GM19023 (cell line): ENCODE data around the gene SCN3A.
A peak's percentile ranks its signal among the peaks of the same experiment; 100 is the strongest.

Experiments used
- ATAC-seq: cut with Tn5 transposase; IDR thresholded peaks from one replicate; pipeline ENCODE4 v1.9.1; 2021; ENCODE audit warnings: mild to moderate bottlenecking, moderate library complexity; ENCODE audit not compliant: unreplicated experiment

Gene SCN3A

DNA sequence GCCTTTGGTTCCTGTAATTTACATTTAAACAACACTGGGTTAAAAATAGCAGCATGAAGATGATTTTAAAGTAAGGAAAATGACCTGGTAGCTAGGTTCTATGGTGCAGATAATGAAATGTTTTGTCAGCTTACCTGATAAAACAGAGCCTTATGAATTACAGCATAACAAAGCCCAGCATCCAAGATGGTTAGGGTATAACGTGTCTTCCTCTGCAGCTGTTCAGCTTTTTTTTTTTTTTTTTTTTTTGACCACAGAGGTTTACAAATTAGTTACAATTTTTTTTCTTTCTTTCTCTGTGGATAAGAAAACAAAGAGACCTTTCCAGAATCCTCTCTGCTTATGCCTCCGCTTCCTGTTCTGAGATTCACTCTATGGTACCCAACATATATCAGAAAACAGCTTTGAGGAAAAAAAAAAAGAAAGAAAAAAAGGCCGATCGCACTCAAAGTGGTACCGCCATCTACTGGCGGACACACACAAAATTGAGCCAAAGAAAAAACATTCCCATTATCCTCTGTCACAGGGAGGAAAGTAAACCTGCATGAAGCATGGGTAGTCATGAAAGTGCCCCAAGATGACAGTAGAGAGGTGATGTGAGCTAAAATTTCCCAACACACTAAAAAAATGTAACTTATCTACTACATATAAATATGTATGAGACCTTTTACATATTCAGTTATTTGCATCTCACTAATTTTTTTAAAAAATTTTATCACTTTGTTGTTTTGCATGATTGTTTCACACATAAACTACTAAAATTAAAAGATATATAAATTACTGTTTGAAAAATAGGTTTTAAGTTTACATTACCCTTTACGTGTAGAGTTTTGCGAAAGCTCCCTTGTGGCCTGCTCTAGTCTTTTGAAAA lies at the start of gene SCN3A:
SCN3A (minus strand) TSS at position 362 of the 871 bp plus-strand sequence. CDS start 27,656 bp downstream, outside the sequence.
- ATAC-seq: peak; percentile 69

DNA sequence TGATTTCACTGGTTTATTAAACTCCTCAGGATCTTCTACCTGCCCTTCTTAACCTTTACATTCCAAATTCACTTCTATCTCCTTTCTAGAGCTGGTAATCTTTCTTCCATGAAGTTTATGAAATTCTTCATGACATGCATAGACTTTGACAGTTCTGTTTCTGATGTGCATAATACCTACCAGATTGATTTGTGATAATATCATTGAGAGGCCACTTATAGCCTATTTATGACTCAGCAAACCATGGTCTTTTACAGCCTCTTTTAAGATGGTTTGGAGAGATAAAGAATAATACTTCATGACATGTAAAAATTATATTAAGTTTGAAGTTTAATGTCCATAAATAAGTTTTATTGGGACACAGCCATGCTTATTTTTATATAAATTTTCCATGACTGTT lies 49.3 kb upstream of the SCN3A start:
- no peak for ATAC-seq

DNA sequence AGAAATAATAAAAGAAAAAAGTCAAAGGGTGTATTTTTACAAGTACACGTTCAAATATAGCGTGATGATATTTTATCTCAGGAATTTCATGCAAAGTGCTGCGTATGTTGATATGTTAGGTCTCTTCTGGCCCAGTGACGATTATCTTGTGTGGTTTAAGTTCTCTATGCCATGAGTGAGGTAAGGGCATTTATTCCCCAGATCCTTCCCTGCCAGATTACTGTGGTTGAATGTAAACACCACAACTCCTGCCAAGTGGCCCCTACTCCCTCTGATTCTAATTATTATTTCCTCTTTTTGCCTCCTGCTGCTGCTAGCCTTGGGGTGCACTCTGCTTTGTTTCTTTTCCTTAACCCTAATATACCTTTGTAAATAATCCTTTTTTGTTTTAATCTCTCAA lies 47.5 kb upstream of the SCN3A start:
- ATAC-seq: no peak

DNA sequence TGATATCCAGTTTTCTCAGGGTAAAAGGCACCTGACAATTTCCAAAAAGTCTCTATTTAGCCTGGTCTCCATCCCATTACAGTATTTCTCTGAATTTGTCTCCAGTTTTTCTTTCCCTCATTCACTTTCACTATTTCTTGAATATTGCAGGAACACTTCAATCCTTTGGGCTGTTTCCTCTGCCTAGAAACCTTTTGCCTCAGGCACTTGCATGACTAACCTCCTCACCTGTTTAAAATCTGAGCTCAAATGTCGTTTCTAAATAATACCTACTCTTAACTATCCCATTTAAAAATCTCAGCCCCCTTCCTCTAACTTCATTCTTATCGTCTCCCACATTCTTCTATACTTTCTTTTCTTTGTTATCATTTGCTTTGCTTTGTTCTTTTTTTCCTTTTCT lies 44.4 kb upstream of the SCN3A start:
- no peak for ATAC-seq

DNA sequence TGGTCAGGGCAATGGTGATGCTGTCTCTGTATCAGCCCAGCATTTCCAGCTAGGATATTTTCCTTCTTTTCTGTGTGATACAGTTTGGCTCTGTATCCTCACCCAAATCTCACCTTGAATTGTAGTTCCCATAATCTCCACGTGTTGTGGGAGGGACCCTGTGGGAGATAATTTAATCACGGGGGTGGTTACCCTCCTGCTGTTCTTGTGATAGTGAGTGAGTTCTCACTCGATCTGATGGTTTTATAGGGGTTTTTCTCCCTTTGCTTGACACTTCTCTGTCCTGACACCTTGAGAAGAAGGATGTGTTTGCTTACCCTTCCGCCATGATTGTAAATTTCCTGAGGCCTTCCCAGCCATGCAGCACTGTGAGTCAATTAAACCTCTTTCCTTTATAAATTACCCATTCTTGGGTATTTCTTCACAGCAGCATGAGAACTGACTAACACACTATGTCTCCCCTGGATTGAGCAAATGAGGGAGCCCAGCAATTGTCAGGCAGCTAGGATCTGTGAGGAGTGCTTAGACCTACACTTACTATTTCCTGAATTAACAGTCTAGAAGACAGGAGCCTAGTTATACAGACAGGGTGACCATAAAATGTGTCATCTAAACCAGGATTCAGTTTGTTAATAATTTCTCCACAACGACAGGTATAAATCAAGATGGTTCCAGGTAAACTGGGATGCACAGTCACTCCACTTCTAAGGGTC lies 41.4 kb upstream of the SCN3A start:
- ATAC-seq: no peak

- no peak for ATAC-seq
Measured at GRCh38 chr2:165240916-165241315, 37.1 kb upstream of the SCN3A start.

DNA sequence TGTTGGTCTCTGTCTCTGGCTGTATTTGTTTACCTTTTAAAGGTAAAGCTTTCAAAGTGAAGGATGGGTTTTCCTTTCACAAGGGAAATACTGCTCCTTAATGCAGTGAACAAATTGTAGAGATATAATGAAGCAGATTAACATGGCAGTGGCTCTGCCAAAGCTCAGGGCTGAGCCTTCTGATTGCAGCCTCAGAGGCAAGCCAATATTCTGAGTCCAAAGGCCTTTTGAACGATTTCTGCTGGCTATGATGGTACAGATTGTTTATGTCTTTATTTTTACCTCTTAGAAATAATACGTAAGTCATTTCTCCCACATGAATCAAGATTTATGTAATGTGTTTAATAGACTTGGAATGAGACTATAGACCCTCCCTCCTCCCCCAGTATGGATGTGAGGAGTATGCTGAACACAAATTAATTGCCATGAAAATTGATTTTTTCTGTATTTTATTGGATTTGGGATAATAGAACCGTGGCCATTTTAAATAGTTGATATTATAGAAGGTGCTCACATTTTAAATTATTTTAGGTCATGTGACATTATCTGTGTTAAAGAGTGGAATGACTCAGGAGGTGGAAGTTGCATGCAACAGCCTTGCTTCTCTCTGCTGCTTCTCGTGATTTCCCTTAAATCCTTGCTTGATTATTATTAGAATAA lies 36.1 kb upstream of the SCN3A start:
- no peak for ATAC-seq

- no peak for ATAC-seq
Measured at GRCh38 chr2:165239230-165239629, 35.4 kb upstream of the SCN3A start, which contains the start of gene SCN2A. Gene SCN2A, plus strand, starts transcription at chr2:165239414. Its CDS starts 56,410 bp downstream, at chr2:165295824.

GRCh38 chr2:165238295-165238694 lies 34.4 kb upstream of the SCN3A start:
- no peak for ATAC-seq

DNA sequence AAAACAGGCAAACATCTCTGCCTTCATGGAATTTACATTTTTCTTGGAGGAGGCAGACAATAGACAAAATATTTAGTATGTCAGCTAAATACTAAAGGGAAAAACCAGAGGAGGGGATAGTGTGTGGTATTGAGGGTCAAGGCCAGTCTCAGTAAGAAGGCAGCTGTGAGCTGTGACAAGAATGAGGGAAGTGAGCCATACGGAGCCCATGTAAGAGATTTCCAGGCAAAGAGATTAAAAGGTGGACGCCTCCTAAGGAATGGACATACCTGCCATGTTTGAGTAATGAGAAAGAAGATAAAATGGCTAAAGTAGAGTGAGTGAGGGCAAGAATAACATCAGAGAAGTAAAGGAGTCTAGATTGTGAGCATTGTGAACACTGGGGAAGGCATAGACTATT lies 33.2 kb upstream of the SCN3A start:
- no peak for ATAC-seq

- ATAC-seq: no peak
Measured at GRCh38 chr2:165227571-165227970, 23.7 kb upstream of the SCN3A start.

GRCh38 chr2:165224941-165225340 lies 21.1 kb upstream of the SCN3A start:
- no peak for ATAC-seq

DNA sequence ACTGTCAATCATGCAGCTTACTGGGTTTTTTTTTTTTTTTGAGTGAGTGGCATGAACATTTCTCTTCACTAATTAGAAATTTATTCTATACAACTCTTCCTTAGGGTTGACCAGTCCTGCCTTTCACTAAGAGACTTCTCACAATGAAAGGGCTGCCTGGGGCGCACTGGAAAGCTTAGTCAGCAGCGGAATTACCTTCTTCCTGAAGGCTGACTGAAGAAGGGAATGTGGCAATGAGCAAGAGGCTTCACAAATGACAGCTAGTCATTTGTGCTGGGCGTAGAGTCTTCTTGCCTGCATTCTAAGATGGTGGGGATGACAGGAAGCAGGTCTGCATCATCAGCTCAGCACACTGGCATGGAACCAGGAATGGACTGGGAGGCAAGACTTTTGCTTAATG lies 15.6 kb upstream of the SCN3A start:
- ATAC-seq: no peak

- ATAC-seq: no peak
Measured at GRCh38 chr2:165214093-165214492, 10.2 kb upstream of the SCN3A start.

GRCh38 chr2:165208094-165208493 lies 4.2 kb upstream of the SCN3A start:
- ATAC-seq: no peak

DNA sequence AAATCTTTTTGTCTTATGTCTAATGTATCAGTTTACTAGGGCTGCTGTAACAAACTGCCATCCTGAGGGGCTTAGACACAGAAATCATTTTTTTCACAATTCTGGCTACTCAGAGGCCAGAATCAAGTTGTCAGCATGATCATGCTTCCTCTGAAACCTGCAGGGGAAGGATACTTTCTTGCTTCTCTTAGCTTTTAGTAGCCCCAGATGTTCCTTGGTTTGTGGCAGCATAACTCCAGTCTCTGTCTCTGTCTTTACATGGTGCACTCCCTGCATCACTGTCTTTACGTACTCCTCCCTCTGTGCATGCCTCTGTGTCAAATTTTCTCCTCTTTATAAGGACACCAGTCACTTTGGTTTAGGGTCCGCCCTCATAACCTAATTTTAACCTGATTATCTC lies 2.0 kb upstream of the SCN3A start:
- ATAC-seq: no peak

DNA sequence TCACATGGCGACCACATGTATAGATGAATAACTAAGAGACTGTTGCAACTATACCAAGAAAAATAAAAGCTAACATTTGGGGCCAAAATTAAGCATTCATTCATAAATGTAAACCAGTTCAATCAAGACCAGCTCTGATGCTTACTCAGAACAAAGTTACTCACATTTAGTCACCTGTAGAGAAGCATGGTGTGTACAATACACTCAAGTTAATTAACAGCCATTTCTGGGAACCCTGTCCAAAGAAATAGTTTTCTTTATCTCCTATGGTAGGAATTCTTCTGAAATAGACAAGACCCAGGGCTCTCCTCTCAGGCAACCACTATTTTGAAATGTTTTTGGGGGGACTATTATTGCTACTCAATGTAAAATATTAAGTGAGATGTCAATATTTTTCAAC lies 1.6 kb downstream of the SCN3A start:
- no peak for ATAC-seq

DNA sequence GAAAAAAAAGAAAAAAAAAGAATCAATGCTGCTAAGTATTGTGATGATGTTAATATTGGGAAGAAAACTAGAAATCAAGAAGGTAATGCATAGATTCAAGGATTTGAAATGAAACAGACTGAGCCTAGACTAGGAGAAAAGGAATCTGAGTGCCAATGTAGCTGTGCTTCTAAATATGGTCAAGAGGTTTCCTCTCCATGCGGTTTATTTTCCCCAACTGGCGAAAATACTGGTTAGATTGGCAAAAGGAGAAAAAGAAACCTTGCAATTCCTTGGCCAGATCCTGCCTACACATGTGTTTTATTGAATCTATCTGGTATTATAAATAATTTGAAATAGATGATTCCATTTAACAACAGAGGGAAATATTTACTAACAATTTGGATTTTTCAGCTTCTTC lies 5.7 kb downstream of the SCN3A start:
- no peak for ATAC-seq

- no peak for ATAC-seq
Measured at GRCh38 chr2:165197346-165197745, 6.5 kb downstream of the SCN3A start.

DNA sequence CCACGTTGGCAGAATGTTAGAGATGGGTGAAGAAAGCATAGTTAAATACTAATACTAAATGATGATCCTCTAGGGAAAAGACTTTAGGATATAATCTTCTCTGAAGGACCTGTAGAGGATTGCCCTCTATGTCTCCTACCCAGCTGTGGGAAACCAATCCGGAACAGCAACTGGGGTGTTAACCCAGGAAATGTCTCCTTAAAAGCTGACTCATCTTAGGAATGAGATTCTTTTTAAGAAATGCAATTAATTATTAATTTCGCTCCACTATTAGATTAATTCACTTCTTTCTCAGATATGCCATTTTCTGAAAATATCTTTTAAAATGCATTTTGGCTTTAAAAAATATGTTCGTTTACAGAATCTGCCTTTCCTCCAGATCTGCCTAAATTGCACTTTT lies 7.4 kb downstream of the SCN3A start:
- no peak for ATAC-seq

- ATAC-seq: peak; percentile 96
Measured at GRCh38 chr2:165193178-165193777, 10.6 kb downstream of the SCN3A start.
